DND-41 (cell line): Measurements from ENCODE around the gene GJD4.

Experiments used
- ATAC-seq: fragments of 200-7000 bp; cut with Tn5 transposase; 3 replicates; pipeline ENCODE4 v1.9.1; 2021; ENCODE audit warnings: low read depth; ENCODE audit not compliant: insufficient read depth
- DNase-seq: peaks from one replicate; pipeline ENCODE4 v3.0.0-alpha.2; 2020
- H2AFZ ChIP-seq: 2 replicates; pipeline ENCODE4 v1.6.0; 2012; ENCODE audit warnings: low read depth, low read length
- H3K27ac ChIP-seq: 2 replicates; pipeline ENCODE4 v1.5.1; 2012; ENCODE audit warnings: low read length, inconsistent platforms
- H3K27me3 ChIP-seq: fragments of 200-600 bp; sonication (generic); 2 replicates; pipeline ENCODE4 v1.6.0; 2012; ENCODE audit warnings: low read length, mild to moderate bottlenecking, inconsistent platforms; ENCODE audit not compliant: insufficient read depth, poor library complexity
- H3K36me3 ChIP-seq: 2 replicates; pipeline ENCODE4 v1.5.1; 2012; ENCODE audit warnings: low read length, inconsistent platforms; ENCODE audit not compliant: insufficient read depth
- H3K4me1 ChIP-seq: 2 replicates; pipeline ENCODE4 v1.5.1; 2012; ENCODE audit warnings: mild to moderate bottlenecking, low read length; ENCODE audit not compliant: insufficient read depth
- H3K4me2 ChIP-seq: 2 replicates; pipeline ENCODE4 v1.6.0; 2012; ENCODE audit warnings: mild to moderate bottlenecking, moderate library complexity, low read length, inconsistent platforms; ENCODE audit not compliant: insufficient read depth
- H3K4me3 ChIP-seq, 2 experiments: fragments of 200-600 bp in 1 of 2; shearing (Covaris generic) in 1 of 2; 2 replicates each; pipeline ENCODE4 v1.5.1; 2012 to 2016; ENCODE audit warnings: inconsistent platforms in 2 of 2, low read length in 2 of 2, mild to moderate bottlenecking in 2 of 2, low read depth in 1 of 2, moderate library complexity in 1 of 2
- H3K79me2 ChIP-seq: 2 replicates; pipeline ENCODE4 v1.6.0; 2012; ENCODE audit warnings: low read length, inconsistent platforms; ENCODE audit not compliant: insufficient read depth
- H3K9ac ChIP-seq: 2 replicates; pipeline ENCODE4 v1.6.0; 2012; ENCODE audit warnings: low read depth, mild to moderate bottlenecking, inconsistent platforms, low read length, moderate library complexity
- H3K9me3 ChIP-seq: 2 replicates; pipeline ENCODE4 v1.5.1; 2012; ENCODE audit warnings: low read length, moderate library complexity, mild to moderate bottlenecking, inconsistent platforms; ENCODE audit not compliant: insufficient read depth, severe bottlenecking
- H4K20me1 ChIP-seq: 2 replicates; pipeline ENCODE4 v1.6.0; 2012; ENCODE audit warnings: low read length; ENCODE audit not compliant: insufficient read depth
- CTCF ChIP-seq: IDR thresholded peaks from 2 replicates; pipeline ENCODE4 v1.5.1; 2012; ENCODE audit warnings: borderline replicate concordance, low read length, moderate library complexity, mild to moderate bottlenecking; ENCODE audit not compliant: poor library complexity, severe bottlenecking; ENCODE audit errors: extremely low read depth
- EZH2 ChIP-seq: IDR thresholded peaks from 3 replicates; pipeline ENCODE4 v1.6.1; 2012; ENCODE audit warnings: borderline replicate concordance, low read depth, mild to moderate bottlenecking, moderate library complexity, low read length, inconsistent platforms; ENCODE audit not compliant: severe bottlenecking

GJD4 gene

GRCh38 chr10:35579726-35580422 is 25.3 kb upstream of the GJD4 start:
- DNase-seq: no peak
- 0 out of 2 replicates have a peak, but pooled peaks cover under 1% of the 10 kb centered on the region for H3K36me3 ChIP-seq
- no peak for ATAC-seq

GRCh38 chr10:35580423-35580770 is 24.7 kb upstream of the GJD4 start:
- no peak overlapping the region for H3K9ac ChIP-seq
- no peak for TF ChIP-seq EZH2
- no peak for TF ChIP-seq CTCF
- no peaks in the 10 kb centered on the region for H3K36me3 ChIP-seq
- no peak overlapping the region for H3K4me3 ChIP-seq
- H3K27me3 ChIP-seq: peaks cover under 1% of the 10 kb centered on the region
- H3K79me2 ChIP-seq: no peaks in the 10 kb centered on the region
- no peak for ATAC-seq
- H3K9me3 ChIP-seq: no peaks in the 10 kb centered on the region
- H3K4me1 ChIP-seq: no peaks in the 10 kb centered on the region
- no peak overlapping the region for H3K4me2 ChIP-seq
- DNase-seq: no peak
- H3K27ac ChIP-seq: no peak overlapping the region
- no peaks in the 10 kb centered on the region for H4K20me1 ChIP-seq
- no peak overlapping the region for H2AFZ ChIP-seq

More at GRCh38 chr10:35579726-35580422, 25.3 kb upstream of the GJD4 start:
- H3K4me2 ChIP-seq: no peak overlapping the region
- no peak overlapping the region for H3K4me3 ChIP-seq
- H4K20me1 ChIP-seq: no peaks in the 10 kb centered on the region
- H3K79me2 ChIP-seq: no peaks in the 10 kb centered on the region
- no peaks in the 10 kb centered on the region for H3K27me3 ChIP-seq
- H3K27ac ChIP-seq: no peak overlapping the region
- no peak for TF ChIP-seq EZH2
- no peak for TF ChIP-seq CTCF
- H3K9ac ChIP-seq: no peak overlapping the region
- no peaks in the 10 kb centered on the region for H3K9me3 ChIP-seq
- H3K4me1 ChIP-seq: no peaks in the 10 kb centered on the region
- no peak overlapping the region for H2AFZ ChIP-seq

- DNase-seq: no peak
- no peak for ATAC-seq
Observed at GRCh38 chr10:35581655-35582054, 23.5 kb upstream of the GJD4 start.

More at GRCh38 chr10:35581655-35582054, 23.5 kb upstream of the GJD4 start:
- TF ChIP-seq EZH2 (no peak), CTCF (no peak)
- no peak overlapping the region for H3K27ac ChIP-seq
- 0 out of 2 replicates have a peak, but pooled peaks cover 4% of the 10 kb centered on the region for H3K4me1 ChIP-seq
- no peaks in the 10 kb centered on the region for H3K79me2 ChIP-seq
- H4K20me1 ChIP-seq: no peaks in the 10 kb centered on the region
- H2AFZ ChIP-seq: no peak overlapping the region
- no peaks in the 10 kb centered on the region for H3K9me3 ChIP-seq
- no peak overlapping the region for H3K4me3 ChIP-seq
- H3K9ac ChIP-seq: no peak overlapping the region
- peaks cover 5% of the 10 kb centered on the region for H3K27me3 ChIP-seq
- H3K4me2 ChIP-seq: no peak overlapping the region
- H3K36me3 ChIP-seq: no peaks in the 10 kb centered on the region
